GM11168 (cell line): ENCODE measurements around the gene KRTAP10-6.
"Not testable (repeated sequence)": the region's sequence is repeated elsewhere in the genome, so short reads cannot be mapped to it uniquely, and the experiment has no call there.

Experiments used
- in situ Hi-C: fragments of 300-500 bp; cut with MboI; formaldehyde crosslinking; loops from one replicate; pipeline ENCODE4 v1.12.0; 2022; ENCODE audit warnings: low sequenced_read_pairs; ENCODE audit not compliant: unreplicated experiment

Gene KRTAP10-6

DNA sequence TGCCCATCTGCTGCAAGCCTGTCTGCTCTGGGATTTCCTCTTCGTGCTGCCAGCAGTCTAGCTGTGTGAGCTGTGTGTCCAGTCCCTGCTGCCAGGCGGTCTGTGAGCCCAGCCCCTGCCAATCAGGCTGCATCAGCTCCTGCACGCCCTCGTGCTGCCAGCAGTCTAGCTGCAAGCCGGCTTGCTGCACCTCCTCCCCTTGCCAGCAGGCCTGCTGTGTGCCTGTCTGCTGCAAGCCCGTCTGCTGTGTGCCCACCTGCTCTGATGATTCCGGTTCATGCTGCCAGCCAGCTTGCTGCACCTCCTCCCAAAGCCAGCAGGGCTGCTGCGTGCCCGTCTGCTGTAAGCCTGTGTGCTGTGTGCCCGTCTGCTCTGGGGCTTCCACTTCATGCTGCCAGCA is 8.8 kb upstream of the KRTAP10-6 start:
- in situ Hi-C loops, result not testable (repeated sequence)

DNA sequence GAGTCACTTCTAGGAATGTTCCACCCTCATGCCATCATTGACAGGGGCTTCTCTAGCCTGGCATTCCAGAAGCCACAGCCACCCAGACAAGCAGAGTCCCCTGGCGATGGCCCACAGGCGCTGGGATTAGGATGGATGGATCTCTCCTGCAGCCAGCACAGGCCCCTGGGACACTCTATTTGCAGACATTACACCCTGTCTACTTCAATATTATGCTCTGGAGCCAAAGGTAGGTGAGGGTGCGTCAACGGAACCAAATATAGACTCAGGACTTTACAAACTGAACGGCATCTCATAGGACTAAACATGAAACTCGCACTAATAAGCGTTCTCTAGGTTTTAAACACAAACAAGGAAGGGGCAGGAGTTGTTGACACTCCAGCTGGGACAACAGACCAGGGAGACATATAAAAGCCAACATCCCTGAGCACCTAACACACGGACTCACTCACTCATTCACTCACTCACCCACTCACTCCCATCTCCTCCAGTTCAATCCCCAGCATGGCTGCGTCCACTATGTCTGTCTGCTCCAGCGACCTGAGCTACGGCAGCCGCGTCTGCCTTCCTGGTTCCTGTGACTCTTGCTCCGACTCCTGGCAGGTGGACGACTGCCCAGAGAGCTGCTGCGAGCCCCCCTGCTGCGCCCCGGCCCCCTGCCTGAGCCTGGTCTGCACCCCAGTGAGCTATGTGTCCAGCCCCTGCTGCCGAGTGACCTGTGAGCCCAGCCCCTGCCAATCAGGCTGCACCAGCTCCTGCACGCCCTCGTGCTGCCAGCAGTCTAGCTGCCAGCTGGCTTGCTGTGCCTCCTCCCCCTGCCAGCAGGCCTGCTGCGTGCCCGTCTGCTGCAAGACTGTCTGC is 8.0 kb upstream of the KRTAP10-6 start, which contains the start of gene KRTAP10-7:
TSS of gene KRTAP10-7 (plus strand) at position 480 of the 861 bp plus-strand sequence. CDS start at position 505, 25 bp downstream.
- in situ Hi-C loops, result not testable (repeated sequence)

DNA sequence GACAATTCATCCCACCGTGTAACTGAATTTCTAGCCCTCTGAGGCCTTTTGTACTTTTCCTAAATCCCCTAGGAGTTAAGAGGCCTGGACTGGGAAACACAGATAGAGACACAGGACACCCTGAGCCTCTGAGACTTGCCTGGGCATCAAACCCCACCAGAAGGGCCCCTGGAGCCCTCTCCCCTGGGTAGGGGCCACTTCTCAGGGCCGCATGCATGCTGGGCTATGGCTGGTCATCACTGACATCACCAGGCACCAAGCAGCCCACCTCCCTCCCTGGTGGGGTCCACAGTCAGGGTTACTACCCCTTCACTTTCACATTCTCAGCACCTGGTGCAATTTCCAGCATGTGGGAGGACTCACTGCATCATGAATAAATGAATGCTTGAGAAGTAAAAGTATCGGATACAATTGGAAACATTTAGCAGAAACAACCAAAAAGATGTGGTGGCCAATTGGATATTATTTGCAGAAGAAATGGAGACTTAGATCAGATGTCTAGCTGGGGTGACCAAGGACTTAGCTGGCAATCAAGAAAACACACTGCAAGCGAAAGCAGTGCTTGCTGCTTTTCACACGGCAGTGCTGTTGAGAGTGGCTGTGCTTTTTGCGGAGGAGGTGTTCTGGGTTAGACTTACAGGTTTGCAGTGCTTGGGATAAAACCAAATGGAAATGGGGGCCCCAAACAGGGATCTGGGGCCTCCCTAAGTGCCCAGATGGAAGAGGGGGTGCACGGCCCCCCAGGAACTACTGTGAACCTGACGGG is 7.1 kb upstream of the KRTAP10-6 start:
- in situ Hi-C loops, result no loop called here

DNA sequence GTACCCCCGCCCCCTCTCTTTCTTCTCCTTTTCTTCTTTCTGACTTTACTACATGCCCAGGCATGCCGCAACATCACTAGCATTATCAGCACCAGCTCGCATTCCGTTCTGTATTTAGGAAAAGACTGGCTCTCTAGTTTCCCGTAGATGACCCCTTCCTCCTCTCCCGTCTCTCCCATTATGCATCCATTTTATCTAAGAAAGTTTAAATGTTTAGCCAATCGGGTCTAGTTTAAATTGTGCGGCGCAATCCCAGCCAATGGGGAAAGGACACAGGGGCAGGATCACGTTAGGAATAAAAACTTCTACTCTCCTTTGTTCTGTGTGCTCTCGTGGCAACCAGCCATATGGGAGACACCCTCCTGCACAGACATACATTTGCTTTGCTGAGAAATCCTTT is 5.8 kb upstream of the KRTAP10-6 start:
- in situ Hi-C loops, result no loop called here

DNA sequence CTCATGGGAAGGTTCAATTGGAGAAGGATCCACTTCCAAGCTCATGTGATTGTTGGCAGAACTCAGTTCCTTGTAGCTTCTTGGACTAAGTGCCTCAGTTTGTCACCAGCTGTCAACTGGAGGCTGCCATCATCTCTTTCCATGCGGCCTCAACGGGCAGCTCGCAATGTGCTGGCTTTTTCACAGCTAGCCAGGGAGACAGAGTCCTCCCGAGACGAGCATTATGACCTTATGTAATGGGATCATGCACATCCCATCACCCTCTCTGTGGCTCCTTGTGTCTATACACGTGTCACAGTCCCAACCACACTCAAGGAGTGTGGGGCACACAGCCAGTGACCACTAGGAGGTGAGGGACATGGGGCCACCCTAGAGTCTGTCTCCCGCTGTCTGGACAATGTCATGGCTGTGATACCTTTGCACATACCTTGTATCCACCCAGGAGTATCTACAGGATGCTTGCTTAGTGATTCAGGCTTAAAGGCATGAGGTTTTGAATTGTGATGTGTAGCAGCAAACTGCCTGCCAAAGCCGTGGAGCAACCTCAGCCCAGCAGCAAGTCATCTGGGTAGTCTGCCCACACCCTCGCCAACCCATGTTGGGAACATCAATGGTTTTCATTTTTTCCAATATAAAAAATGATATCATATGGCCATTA is 3.9 kb upstream of the KRTAP10-6 start:
- in situ Hi-C loops, result no loop called here

DNA sequence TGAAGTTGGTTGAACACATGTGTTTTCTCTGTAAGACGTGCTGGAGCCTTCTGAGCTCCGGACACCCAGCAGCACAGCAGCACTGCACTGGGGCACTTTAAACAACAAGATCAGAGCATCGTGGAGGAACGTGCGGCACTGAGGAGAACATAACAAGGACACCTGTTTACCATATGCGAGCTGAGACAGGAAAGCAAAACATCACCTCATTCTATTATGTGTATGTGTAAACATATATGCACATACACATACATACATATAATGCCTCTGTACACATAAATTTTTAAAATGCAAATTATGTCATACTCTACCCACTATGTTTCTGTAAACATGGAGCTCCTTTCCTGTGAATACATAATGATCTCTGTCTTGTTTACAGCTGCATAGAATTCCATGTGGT is 3.2 kb upstream of the KRTAP10-6 start:
- in situ Hi-C loops, result no loop called here

DNA sequence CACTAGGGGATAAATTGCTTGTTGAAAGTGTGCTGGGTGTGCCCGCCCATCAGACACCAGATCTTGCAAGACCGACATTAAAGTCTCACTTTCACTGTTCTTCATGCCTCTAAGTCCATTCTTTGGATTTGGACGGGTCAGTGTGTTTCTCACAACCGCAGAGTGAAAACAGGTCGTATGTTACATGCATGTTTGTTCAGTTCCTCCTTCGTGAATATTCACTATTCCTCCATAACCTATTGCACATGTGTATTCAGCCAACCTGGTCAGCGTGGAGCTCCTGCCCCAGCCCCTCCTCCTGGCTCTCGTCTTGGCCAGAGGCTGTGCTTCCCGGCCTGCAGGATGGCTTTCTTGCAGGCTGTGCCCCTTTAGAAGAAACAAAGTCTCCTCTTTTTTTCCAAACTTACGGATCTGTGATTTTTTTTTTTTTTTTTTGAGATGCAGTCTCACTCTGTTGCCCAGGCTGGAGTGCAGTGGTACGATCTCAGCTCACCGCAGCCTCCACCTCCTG is 2.2 kb upstream of the KRTAP10-6 start:
- in situ Hi-C loops, result no loop called here

DNA sequence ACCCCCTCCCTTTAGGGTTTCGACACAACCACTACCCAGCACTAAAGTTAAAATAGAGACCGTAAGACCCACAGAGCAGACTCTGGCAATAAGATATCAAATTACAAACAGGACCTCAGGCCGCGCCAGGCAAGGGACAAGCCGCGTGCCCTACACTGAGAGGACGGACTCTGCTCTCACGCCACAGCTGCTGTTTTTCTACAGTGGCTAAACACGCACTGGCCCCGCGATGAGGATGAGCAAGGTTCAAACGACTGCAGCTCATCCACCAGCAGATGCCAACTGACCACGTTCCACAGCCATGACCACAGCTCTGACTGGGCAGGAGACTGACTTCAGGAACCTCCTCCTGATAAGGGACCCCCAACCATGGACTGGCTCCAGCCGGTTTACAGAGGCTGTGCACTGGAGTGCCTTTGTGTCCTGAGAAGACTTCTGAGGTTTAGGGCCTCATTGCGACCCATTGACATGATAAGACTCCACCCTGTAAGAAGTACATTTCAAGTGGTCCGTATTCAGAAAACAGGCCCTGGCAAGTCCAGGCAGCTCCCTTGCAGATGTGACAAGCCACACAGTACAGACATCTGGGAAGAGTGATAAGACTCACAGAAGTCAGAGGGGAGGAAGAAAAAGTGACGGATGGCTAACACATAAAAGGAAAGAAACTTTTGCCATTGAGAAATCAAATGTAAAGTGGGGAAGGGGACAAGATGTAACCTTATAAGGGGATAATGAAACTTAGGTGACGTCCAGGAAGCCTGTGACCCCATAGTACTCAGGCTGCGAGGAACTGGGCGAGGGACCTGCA is 1.5 kb upstream of the KRTAP10-6 start:
- in situ Hi-C loops, result no loop called here

DNA sequence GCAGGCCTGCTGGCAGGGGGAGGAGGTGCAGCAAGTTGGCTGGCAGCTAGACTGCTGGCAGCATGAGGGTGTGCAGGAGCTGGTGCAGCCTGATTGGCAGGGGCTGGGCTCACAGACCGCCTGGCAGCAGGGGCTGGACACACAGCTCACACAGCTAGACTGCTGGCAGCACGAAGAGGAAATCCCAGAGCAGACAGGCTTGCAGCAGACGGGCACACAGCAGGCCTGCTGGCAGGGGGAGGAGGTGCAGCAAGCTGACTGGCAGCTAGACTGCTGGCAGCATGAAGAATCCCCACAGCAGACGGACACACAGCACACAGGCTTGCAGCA is 539 bp downstream of the KRTAP10-6 start:
- in situ Hi-C loops, result not testable (repeated sequence)

DNA sequence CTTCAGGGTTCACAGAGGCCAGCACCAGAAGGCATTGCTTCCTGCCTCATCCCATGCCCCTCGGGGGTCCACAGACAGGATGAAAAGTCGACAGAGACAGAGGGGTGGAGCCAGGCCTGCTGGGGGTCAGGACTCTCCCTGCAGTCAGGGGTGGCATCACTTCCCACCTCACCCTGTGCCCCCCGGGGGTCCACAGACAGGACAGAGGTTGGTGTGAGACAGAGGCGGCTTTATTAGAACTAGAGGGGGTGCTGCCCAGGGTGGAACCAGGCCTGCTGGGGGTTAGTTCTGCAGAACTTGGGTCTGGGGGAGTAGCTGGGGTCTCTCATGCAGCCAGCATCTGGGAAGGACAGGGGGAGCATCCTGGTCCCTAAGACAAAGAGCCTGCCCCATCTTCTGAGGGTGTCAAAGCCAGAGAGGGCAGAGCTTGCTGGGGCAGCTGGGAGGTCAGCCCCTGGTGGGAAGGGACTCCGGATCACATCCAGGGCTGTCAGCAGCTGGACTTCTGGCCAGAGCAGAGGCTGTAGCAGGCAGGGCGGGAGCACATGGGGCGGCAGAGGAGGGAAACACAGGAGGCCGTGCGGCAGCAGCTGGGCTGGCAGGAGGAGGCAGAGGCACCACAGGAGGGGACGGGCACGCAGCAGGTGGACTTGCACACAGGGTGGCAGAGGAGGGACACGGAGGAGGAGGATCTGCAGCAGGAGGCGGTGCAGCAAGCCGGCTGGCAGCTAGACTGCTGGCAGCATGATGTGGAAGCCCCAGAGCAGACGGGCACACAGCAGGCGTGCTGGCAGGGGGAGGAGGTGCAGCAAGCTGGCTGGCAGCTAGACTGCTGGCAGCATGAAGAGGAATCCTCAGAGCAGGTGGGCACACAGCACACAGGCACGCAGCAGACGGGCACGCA is 1.2 kb downstream of the KRTAP10-6 start:
- in situ Hi-C loops, result not testable (repeated sequence)

DNA sequence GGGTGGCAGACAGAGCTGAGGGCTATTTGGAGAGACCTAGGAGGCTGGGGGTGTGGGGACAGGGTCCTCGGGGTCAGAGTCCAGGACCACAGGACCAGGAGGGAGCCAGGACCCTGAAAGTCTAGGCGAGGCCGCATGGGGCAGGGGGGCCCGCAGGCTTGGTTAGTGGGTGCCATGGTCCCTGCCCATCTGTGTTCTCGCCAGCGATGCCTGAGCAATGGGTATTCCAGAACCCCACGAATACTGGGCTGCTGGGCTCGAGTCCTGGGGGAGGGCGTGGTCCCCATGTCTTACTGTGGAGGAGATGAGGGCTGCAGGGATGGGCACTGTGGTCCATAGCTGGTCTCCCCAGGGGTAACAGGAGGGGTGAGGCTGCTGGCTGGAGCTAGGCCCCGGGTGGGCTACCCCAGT is 2.0 kb downstream of the KRTAP10-6 start:
- in situ Hi-C loops, result no loop called here

DNA sequence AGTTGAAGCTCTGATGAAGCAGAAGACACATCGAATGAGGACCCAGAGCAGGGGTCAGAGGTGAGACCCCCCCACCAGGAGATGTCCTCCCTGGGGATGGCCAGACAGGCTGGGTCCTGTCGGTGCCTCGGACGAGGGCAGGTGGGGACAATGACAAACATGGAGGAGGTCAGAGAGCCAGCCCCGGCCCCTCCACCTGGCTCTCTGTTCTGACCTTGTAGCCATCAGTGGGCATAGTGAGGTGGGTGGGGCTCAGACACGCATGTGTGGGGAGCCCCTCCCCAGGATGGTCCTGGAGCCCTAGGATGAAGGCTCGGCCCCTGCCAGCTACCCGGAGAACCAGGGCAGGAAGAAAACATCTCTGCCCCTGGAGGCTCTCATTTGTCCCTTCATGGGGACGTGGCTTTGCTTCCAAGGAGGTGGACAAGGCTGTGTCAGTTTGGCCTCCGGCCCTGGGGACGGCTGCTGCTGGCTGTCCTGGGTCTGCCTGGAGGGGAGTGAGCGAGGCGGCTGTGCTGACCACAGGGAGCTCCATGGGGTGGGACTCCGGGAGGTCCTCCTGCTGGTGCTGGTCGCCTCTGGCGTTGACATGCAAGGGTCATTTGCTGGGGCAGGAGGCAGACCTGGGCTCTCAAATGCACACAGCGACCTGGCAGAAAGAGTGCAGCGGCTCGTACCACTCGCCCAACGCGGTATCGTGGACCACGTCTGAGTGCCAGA is 2.6 kb downstream of the KRTAP10-6 start:
- in situ Hi-C loops, result no loop called here

DNA sequence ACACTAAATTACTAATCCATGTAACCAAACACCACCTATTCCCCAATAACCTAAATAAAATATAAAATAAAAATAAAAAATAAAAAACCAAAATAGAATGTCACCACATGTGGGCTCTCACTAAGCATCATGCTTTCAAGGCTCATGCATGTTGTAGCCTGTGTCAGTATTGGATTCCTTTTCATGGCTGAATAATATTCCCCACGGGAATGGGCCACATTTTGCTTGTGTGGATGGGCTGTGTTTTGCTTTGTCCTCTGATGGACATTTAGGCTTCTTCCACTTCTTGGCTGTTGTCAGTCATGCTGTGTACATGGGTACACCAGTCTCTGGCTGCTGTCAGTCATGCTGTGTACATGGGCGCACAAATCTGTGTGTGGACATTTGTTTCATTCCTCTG is 3.2 kb downstream of the KRTAP10-6 start:
- in situ Hi-C loops, result no loop called here

DNA sequence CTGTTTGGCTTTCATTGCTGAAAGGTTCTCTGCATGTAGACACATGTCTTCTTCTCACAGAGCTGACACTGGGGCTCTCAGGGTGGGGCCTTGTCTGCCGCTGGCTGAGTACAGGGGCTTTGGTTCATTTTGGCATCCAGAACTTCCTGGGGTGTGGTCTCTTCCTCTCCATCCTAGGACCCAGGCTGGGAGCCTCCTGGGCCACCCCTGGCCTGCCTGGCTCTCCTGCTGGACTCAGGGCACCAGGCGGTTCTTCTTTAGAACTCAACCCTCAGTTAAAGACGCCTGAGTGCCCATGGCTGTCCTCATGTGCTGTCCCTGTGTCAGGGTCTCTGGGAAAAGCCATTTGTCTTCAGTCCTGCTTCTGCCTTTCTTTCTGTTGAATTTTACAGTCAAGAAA is 6.4 kb downstream of the KRTAP10-6 start:
- in situ Hi-C loops, result no loop called here

DNA sequence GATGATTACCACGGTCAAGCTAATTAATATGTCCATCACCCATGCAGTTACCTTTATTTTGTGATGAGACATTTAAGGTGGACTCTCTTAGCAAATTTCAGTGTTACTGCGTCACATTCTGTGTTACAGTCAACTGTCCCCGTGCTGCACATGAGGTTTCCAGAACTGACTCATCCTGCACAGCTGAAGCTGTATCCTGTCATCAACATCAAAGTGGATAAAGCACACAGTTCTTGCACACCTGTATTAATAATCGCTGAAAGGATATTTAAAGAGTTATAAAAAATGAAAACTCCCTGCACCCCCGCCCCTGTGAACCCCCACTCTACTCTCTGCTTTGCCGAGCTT is 8.5 kb downstream of the KRTAP10-6 start:
- in situ Hi-C loops, result no loop called here

DNA sequence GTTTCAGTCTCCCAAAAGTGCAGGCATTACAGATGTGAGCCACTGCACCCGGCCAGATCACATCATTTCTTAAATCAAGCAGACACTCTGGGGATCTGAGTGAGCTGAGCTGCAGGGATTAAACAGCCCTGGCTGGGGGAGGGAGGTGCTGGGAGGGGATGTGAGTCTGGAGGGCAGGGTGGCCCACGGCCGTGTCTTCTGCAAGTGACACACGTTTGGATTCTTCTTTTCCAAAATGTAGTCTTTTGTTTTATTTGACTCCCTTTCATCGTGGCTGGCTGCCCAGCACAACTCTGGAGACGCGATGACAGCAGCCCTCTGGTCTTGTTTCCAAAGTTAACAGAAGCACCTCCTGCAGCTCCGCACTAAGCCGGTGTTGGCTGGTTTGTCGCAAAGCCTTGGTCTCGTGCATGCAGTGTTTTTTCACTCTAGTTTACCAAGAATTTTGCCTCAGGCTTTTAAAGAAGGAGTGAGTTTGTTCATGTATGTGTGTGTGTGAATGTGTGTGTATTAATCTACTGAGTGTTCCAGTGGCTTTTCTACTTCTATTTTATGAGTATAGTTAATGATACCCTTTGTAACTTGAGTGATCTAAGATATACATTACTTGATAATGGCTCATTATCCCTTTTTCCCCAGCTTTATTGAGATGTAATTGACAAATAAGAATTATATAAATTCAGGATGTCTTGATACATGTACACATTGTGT is 9.1 kb downstream of the KRTAP10-6 start:
- in situ Hi-C loops, result no loop called here

DNA sequence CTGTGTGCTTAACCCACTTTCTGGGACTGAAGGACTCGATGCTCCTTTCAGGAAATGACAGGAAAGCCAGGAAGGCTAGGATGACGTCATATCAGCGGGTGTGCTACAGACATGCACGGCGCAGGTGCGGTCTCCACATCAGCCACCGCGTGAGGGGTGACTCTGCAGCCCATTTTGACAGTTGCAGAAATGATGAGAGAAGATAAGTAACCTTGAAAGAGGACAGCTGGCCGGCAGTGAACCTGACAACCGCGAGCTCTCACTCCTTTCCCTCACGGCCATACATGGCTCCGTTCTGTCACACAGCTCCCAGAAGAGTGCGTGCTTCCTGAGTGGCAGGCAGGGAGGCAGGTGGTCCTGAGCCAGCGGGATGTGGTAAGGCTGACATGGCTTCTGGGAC is 10.2 kb downstream of the KRTAP10-6 start:
- in situ Hi-C loops, result no loop called here

DNA sequence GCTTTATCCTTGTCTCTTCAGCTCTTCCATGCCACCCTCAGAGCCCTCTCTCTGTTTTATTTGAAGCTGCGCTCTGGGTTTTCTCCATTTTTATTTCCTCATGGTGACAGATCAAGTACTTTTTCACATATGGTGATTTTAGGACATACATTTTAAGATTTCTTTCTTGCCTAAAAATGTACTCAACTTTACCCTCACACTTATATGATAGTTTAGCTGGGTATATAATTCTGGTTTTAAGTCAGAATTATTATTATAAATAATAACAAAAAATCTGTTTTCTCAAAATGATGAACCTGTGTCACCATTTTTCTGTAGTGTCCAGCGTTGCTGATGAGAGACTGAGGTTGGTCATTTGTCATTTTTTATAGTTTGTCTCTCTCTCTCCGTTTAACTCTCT is 11.1 kb downstream of the KRTAP10-6 start:
- in situ Hi-C loops, result no loop called here
